Measurements from ENCODE around the gene POLD1.
"Not testable (repeated sequence)": the region's sequence is repeated elsewhere in the genome, so short reads cannot be mapped to it uniquely, and the experiment has no call there.

Gene POLD1

DNA sequence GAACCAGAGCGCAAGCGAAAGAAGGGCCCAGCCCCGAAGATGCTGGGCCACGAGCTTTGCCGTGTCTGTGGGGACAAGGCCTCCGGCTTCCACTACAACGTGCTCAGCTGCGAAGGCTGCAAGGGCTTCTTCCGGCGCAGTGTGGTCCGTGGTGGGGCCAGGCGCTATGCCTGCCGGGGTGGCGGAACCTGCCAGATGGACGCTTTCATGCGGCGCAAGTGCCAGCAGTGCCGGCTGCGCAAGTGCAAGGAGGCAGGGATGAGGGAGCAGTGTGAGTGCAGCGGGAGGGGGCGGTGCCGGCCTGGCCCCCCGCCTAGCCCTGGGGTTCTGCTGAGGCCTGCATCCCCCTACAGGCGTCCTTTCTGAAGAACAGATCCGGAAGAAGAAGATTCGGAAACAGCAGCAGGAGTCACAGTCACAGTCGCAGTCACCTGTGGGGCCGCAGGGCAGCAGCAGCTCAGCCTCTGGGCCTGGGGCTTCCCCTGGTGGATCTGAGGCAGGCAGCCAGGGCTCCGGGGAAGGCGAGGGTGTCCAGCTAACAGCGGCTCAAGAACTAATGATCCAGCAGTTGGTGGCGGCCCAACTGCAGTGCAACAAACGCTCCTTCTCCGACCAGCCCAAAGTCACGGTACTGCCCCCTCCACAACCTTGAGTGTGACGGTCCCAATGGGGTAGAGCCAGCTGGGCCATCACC, 5.8 kb upstream of the POLD1 start:
- Mint-ChIP-seq H3K36me3 (peaks cover 41 to 48% of the 10 kb centered on the region in 2 donors), H3K4me3 (peak overlapping the region in 1 of 2 donors; percentile 96), H3K4me1 (peaks cover 31 to 32% of the 10 kb centered on the region in 2 donors), H3K27me3 (no peaks in the 10 kb centered on the region), H3K9me3 (peaks cover 0 to 2% of the 10 kb centered on the region in 2 donors), H3K27ac (no peak overlapping the region)
- DNase-seq (no peak), ATAC-seq (replicated peaks) (no peak)

DNA sequence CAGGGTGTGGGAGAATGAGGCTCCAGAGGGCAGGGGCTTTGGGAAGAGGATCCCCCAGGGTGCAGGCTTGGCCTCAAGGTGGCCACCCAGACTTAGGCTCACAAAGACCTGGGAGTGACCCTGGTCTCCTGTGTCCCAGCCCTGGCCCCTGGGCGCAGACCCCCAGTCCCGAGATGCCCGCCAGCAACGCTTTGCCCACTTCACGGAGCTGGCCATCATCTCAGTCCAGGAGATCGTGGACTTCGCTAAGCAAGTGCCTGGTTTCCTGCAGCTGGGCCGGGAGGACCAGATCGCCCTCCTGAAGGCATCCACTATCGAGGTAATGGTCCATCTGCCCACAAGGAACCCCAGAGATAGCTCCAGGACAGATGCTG, 5.3 kb upstream of the POLD1 start:
- H3K4me3 Mint-ChIP-seq = no peak overlapping the region
- no peak for ATAC-seq (replicated peaks)

DNA sequence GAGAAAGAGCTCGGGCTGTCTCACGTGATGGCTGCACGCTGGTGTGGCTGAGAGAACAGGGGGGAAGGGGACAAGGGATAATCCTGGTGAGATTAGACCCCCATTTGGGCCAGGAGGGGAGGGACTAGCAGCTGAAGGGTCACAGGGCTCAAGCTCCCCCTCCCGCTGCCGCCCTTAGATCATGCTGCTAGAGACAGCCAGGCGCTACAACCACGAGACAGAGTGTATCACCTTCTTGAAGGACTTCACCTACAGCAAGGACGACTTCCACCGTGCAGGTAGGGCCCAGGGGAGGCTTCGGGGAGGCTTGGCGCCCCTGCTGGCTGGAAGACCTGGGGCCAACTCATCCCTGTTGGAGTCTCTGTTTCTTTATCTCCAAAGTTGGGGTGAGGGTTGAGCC, 4.5 kb upstream of the POLD1 start:
- Mint-ChIP-seq H3K4me1 (peaks cover 39 to 44% of the 10 kb centered on the region in 2 donors), H3K27ac (no peak overlapping the region), H3K36me3 (peaks cover 43 to 53% of the 10 kb centered on the region in 2 donors), H3K4me3 (no peak overlapping the region), H3K27me3 (no peaks in the 10 kb centered on the region), H3K9me3 (peaks cover 0 to 2% of the 10 kb centered on the region in 2 donors)
- DNase-seq = no peak
- no peak for ATAC-seq (replicated peaks)

More for the DNA sequence above, 5.3 kb upstream of the POLD1 start:
- Mint-ChIP-seq H3K27ac (peak overlapping the region; percentile 38), H3K27me3 (no peaks in the 10 kb centered on the region), H3K4me1 (peaks cover 36 to 37% of the 10 kb centered on the region in 2 donors), H3K9me3 (peaks cover 0 to 2% of the 10 kb centered on the region in 2 donors), H3K36me3 (peaks cover 41 to 48% of the 10 kb centered on the region in 2 donors)
- no peak for DNase-seq

DNA sequence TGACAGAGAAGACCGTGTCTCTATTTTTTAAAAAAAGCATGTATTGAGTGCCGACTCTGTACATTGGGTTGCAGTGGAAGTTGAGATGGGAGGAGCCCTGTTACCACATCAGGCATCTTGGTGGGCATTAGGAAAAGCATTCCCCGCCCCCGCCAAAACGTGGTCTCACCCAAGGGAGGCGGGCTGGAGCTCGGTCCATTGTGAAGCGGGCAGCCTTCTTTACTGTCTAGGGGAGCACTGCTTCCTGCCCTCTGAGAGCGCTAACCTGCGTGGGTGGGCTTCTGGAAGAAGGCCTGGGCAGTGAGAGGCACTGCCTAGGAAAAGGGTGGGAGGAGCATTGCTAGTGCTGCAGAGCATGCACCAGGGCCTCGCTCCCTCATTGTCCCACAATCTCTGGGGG, 4.0 kb upstream of the POLD1 start:
- Mint-ChIP-seq H3K4me3 (no peak overlapping the region), H3K27ac (no peak overlapping the region), H3K27me3 (no peaks in the 10 kb centered on the region), H3K36me3 (peaks cover 46 to 58% of the 10 kb centered on the region in 2 donors), H3K4me1 (peaks cover 44 to 49% of the 10 kb centered on the region in 2 donors), H3K9me3 (peaks cover 0 to 2% of the 10 kb centered on the region in 2 donors)
- no peak for ATAC-seq (replicated peaks)
- DNase-seq = no peak

DNA sequence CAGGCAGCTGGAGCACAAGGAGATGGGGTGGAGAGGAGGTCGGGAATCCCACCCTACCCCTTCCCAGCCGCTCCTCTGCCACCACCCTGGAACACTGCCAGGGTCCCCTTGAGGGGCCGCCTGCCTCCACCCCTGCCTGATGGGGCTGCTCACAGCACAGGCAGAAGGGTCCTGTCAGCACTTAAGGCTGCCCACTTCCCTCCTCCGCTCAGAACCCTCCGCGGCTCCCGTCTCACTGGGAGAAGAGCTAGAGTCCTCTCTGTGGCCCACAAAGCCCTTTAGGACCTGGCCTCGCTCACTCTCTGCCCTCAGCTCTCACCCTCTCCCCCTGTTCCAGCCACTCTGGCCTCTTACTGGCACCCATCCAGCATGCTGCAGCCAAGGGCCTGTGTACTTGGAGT, 3.4 kb upstream of the POLD1 start:
- Mint-ChIP-seq H3K9me3 (peaks cover 0 to 2% of the 10 kb centered on the region in 2 donors), H3K4me3 (no peak overlapping the region), H3K36me3 (peaks cover 47 to 60% of the 10 kb centered on the region in 2 donors), H3K27me3 (no peaks in the 10 kb centered on the region), H3K4me1 (peaks cover 47 to 55% of the 10 kb centered on the region in 2 donors), H3K27ac (peak overlapping the region; percentile 28)
- no peak for DNase-seq
- ATAC-seq (replicated peaks) = no peak

DNA sequence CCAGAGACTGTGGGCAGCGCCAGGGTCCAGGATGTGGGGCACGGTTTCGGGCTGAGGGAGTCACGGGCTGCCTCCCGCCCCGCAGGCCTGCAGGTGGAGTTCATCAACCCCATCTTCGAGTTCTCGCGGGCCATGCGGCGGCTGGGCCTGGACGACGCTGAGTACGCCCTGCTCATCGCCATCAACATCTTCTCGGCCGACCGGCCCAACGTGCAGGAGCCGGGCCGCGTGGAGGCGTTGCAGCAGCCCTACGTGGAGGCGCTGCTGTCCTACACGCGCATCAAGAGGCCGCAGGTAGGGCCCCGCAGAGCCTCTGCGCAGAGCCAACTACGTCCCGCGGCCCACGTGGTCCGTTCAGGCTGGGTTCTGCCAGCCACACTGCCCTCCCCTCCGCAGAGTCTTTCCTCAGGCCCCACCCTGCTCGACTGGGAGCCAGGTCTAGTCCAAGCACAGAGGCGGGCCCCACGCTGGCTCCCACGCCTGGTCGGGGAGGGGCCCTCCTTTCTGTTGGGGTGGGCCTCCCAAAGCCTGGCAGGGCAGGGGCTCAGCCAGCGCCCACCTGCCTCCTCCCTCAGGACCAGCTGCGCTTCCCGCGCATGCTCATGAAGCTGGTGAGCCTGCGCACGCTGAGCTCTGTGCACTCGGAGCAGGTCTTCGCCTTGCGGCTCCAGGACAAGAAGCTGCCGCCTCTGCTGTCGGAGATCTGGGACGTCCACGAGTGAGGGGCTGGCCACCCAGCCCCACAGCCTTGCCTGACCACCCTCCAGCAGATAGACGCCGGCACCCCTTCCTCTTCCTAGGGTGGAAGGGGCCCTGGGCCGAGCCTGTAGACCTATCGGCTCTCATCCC, 2.0 kb upstream of the POLD1 start:
- ATAC-seq (replicated peaks) (no peak), DNase-seq (no peak)
- Mint-ChIP-seq H3K4me1 (peaks cover 43 to 57% of the 10 kb centered on the region in 2 donors), H3K36me3 (peaks cover 44 to 58% of the 10 kb centered on the region in 2 donors), H3K9me3 (peaks cover 0 to under 1% of the 10 kb centered on the region in 2 donors), H3K27me3 (no peaks in the 10 kb centered on the region), H3K27ac (no peak overlapping the region), H3K4me3 (no peak overlapping the region)

DNA sequence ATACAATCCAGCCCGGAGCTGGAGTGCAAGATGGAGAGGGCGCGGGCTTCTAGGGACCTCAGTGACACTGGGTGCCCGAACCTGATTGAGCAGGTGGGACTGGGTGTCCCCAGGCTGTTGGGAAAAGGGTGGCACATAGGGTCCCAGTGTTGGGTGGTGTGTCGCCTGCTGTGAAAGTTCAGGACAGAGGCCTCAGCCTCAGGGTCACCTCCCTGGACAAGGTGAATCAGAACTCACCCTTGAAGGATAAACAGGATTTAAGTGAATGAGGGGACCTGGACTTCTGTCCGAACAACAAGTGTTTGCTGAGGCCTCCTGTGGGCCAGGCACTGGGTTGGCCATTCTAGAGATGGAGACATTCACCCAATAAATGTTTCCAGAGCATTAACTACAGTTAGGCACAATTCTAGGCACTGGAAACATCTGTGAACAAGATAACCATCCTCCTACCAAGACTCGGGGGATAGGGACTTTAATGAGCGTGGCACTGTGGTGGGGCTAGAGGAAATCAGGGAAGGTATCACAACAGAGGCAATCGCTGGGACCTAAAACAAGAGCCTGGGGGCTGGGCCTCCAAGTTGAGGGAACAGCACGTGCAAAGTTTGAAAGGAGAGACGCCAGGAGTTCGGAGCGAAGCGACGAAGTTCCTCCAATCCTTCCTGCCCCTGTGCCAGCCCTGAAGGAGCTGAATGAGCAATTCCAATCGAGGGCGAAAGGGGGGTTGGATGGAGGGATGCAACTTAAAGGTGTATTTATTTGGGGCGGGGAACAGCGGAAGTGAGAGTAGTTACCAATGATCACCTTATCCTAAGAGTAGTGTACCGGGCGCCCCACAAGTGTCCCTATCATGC, 921 bp upstream of the POLD1 start:
- no peaks in the 10 kb centered on the region for H3K27me3 Mint-ChIP-seq
- no peaks in the 10 kb centered on the region for H3K9me3 Mint-ChIP-seq
- DNase-seq (no peak), ATAC-seq (replicated peaks) (peak; percentile 24 to 38)
- H3K36me3 Mint-ChIP-seq = peaks cover 40 to 56% of the 10 kb centered on the region in 2 donors
- H3K27ac Mint-ChIP-seq = peak overlapping the region; percentile 94
- peak overlapping the region; percentile 90 to 94 for H3K4me3 Mint-ChIP-seq
- peaks cover 39 to 46% of the 10 kb centered on the region in 2 donors for H3K4me1 Mint-ChIP-seq

DNA sequence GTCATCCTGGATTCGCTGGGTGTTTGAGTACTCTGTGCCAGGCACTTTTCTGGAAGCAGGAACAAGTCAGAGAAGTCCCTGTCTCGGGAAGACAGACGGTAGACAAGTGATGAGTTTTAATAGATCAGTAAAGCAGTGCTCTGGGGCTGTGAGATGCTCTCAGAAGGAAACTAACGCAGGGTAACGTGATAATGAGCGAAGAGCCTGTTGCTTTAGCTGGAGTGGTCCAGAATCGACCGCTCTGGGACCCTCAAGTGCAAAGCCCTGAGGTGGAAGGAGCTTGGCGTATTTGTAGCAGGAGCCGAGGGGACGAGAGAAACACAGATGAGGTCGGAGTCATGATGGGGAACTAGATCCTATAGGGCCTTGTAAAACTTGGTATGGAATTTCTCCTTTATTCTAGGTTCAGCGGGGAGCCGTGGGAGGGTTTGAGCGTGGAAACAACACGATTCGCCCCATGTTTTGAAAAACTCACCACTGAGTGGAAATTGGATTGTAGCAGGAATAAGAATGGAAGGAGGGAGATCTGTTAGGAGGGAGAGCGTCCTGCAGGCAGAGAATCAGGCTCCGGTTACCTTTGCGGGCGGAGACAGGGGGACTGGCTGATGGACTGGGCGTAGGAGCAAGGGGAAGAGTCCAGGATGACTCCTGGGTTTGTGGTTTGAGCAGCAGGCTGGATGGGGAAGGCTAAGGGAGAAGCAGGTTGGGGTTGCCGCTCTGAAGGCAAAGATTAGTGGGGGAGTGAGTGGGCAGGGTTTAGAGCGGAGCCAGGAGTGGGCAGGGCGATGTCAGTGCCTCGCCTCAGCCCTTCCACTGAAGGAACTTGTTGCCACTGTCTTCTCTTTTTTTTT, 763 bp downstream of the POLD1 start:
- Mint-ChIP-seq H3K27ac (peak overlapping the region; percentile 94), H3K36me3 (peaks cover 28 to 47% of the 10 kb centered on the region in 2 donors), H3K27me3 (no peaks in the 10 kb centered on the region), H3K9me3 (no peaks in the 10 kb centered on the region), H3K4me1 (peaks cover 31 to 35% of the 10 kb centered on the region in 2 donors), H3K4me3 (peak overlapping the region; percentile 90 to 94)
- ATAC-seq (replicated peaks) (peak in 1 of 2 donors; percentile 8), DNase-seq (no peak)

DNA sequence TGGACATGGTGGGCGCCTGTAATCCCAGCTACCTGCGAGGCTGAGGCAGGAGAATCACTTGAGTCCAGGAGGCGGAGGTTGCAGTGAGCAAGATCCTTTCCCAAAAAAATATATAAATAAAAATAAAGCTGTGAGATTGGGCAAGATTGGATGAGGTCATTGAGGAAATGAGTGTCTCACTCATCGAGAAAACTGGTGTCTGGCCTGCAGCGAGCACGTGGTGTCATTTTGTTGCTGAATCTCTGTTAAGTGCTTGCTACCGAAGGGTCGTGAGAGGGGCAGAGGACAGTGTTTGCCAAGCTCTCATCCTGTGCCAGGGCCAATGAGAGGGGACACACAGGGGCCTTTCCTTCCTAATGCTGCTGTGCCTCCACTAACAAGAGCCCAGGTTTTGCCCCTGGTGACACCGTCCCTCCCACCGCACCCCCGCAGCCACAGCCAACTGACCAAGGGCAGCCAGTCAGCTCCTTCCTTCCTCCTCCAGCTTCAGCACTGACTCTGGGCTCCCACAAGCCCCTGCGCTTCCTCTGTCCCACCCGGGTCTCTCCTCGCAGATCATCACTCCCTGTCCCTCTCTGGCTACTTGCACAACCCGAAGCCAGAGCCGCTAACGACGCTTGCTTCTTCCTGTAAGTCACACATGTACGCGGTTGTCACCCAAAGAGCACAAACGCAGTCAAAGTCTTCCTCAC, 3.2 kb downstream of the POLD1 start:
- ATAC-seq (replicated peaks) = no peak
- DNase-seq = no peak
- no peaks in the 10 kb centered on the region for H3K9me3 Mint-ChIP-seq
- no peak overlapping the region for H3K4me3 Mint-ChIP-seq
- H3K27ac Mint-ChIP-seq = peak overlapping the region; percentile 87
- peaks cover 28 to 45% of the 10 kb centered on the region in 2 donors for H3K36me3 Mint-ChIP-seq
- H3K4me1 Mint-ChIP-seq = peaks cover 27 to 33% of the 10 kb centered on the region in 2 donors
- no peaks in the 10 kb centered on the region for H3K27me3 Mint-ChIP-seq

DNA sequence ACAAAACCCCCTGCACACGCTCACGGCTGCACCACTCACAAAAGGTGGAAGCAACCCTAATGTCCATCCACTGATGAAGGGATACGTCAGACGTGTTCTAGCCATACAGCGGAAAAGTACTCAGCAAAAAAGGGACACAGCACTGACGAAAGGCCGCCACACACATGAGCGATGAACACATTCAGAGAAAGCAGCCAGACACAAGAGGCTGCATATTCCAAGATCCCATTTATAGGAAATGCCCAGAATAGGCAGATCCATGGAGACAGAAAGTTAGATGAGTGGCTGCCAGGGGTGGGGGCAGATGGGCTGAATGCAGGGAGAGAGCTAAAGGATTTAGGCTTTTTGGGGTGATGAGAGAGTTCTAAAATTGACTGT, 3.7 kb downstream of the POLD1 start:
- Mint-ChIP-seq H3K4me3 (no peak overlapping the region), H3K4me1 (peaks cover 27 to 33% of the 10 kb centered on the region in 2 donors), H3K36me3 (peaks cover 29 to 49% of the 10 kb centered on the region in 2 donors)

DNA sequence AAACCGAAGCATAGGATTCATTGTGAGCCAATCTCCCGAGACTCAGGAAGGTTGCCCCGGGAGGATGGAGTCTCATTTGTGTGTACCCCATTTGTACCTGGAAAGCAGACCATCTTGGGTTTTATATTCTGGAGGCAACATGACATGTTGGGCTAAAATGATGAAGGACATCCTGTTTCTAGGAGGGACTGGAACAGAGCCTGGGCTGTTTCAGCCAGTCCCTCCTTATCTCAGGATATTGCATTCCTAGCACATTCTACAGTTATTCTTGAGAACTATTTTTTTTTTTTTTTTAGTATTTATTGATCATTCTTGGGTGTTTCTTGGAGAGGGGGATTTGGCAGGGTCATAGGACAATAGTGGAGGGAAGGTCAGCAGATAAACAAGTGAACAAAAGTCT, 6.1 kb downstream of the POLD1 start:
- H3K4me1 Mint-ChIP-seq; H3K27me3 Mint-ChIP-seq; ATAC-seq (replicated peaks); DNase-seq; H3K4me3 Mint-ChIP-seq; H3K27ac Mint-ChIP-seq; H3K9me3 Mint-ChIP-seq: not testable (repeated sequence)
- H3K36me3 Mint-ChIP-seq = peaks cover 29 to 51% of the 10 kb centered on the region in 2 donors

More for the DNA sequence above, 3.7 kb downstream of the POLD1 start:
- no peak for DNase-seq
- no peak for ATAC-seq (replicated peaks)
- Mint-ChIP-seq H3K27me3 (no peaks in the 10 kb centered on the region), H3K9me3 (no peaks in the 10 kb centered on the region), H3K27ac (no peak overlapping the region)

DNA sequence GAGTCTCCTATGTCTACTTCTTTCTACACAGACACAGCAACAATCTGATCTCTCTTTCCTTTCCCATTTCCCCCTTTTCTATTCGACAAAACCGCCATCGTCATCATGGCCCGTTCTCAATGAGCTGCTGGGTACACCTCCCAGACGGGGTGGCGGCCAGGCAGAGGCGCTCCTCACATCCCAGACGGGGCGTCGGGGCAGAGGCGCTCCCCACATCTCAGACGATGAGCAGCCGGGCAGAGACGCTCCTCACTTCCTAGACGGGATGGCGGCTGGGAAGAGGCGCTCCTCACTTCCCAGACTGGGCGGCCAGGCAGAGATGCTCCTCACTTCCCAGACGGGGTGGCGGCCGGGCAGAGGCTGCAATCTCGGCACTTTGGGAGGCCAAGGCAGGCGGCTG, 6.8 kb downstream of the POLD1 start:
- ATAC-seq (replicated peaks) = not testable (repeated sequence)

DNA sequence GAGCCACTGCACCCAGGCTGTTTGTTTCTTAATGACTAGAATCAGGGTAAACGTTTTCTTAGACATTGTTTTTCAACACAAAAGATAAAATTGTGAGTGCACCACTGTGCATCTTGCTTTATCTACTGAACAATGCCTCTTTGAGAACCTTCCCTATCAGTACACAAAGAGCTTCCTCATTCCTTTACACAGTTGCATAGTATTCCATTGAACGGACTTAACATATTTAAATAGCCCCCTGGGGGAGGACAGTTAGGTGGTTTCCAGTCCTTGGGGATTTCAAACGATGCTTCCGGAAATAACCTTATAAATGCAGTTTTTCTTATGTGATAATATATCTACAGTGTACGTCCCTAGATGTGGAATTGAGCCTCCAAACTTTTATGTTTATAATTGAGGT, 8.6 kb downstream of the POLD1 start:
- Mint-ChIP-seq H3K4me1 (peaks cover 0 to 3% of the 10 kb centered on the region in 2 donors), H3K4me3 (no peak overlapping the region), H3K36me3 (peaks cover 24 to 47% of the 10 kb centered on the region in 2 donors), H3K27me3 (no peaks in the 10 kb centered on the region), H3K27ac (no peak overlapping the region), H3K9me3 (no peaks in the 10 kb centered on the region)
- ATAC-seq (replicated peaks) (no peak), DNase-seq (no peak)

More for the DNA sequence above, 6.8 kb downstream of the POLD1 start:
- H3K27me3 Mint-ChIP-seq, H3K27ac Mint-ChIP-seq, H3K4me3 Mint-ChIP-seq, DNase-seq, H3K4me1 Mint-ChIP-seq, H3K9me3 Mint-ChIP-seq: not testable (repeated sequence)
- H3K36me3 Mint-ChIP-seq = peaks cover 26 to 54% of the 10 kb centered on the region in 2 donors
